ENCODE results near the gene NKIRAS2. TPM values are rescaled to one million over a fixed set of nuclear protein-coding genes. Genes with fewer than 3 reads are reported as not detected.

NKIRAS2 gene
- total and polyA plus RNA-seq, 2 of the 13 experiments (the other 11 are each of a cell fraction or from before 2014, with no cell fraction given) = 27.9 to 42.0 TPM

DNA sequence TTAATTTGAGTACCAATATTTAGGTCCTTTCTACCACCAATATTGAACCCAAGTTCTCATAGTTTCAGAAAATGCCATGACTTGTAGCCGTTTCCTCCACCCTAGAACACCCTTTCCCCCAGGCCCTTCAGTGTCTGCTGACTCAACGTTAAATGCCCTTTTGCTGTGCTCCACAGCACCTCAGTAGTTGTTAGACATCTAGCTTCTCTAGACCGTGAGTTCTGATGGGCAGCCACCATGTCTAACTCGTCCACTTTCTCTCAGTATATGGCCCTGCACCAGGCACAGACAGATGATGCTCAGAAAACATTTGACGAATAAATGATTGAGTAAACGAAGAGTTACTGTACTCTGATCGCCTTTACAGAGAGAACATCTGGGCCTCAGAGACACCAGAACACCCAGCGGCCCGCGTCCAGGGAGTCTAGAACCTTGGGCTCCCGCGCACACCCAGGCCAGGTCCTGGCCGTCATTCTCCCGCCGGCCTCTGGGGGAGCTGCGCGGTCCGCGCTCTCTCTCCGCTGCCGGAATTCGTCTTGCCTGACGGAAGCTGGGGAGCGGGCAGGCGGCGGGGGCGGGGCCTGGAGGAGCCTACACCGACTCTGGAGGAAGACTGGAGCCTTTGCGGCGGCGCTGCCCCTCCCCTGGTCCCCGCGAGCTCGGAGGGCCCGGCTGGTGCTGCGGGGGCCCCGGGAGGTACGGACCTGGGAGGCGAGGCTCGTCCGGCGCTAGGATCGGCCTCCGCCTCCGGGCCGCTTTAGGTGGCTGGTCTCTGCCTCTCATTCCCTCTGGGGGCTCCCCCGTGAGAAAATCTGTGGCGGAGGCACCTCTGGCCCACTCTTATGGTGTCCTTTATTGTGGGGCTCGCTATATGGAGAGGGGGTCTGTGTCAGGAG, at the start of gene NKIRAS2 (continued):
- TF ChIP-seq MAFK (conservative IDR thresholded peaks at IDR 0.05 in 1 of 2, IDR thresholded peaks at IDR 0.05 in 1 of 2; ENCODE audit: low read length in 2 of 2) = peak; percentile 63 to 67; a peak in 3 of 4 replicates
- TF ChIP-seq, protein P1, sequence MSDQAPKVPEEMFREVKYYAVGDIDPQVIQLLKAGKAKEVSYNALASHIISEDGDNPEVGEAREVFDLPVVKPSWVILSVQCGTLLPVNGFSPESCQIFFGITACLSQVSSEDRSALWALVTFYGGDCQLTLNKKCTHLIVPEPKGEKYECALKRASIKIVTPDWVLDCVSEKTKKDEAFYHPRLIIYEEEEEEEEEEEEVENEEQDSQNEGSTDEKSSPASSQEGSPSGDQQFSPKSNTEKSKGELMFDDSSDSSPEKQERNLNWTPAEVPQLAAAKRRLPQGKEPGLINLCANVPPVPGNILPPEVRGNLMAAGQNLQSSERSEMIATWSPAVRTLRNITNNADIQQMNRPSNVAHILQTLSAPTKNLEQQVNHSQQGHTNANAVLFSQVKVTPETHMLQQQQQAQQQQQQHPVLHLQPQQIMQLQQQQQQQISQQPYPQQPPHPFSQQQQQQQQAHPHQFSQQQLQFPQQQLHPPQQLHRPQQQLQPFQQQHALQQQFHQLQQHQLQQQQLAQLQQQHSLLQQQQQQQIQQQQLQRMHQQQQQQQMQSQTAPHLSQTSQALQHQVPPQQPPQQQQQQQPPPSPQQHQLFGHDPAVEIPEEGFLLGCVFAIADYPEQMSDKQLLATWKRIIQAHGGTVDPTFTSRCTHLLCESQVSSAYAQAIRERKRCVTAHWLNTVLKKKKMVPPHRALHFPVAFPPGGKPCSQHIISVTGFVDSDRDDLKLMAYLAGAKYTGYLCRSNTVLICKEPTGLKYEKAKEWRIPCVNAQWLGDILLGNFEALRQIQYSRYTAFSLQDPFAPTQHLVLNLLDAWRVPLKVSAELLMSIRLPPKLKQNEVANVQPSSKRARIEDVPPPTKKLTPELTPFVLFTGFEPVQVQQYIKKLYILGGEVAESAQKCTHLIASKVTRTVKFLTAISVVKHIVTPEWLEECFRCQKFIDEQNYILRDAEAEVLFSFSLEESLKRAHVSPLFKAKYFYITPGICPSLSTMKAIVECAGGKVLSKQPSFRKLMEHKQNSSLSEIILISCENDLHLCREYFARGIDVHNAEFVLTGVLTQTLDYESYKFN (CRISPR knock-in tag; conservative IDR thresholded peaks at IDR 0.05) = peak; percentile 65
- peak; percentile 77; the same call in 1 of the 2 replicates for TF ChIP-seq CCDC6 (CRISPR knock-in tag; IDR thresholded peaks at IDR 0.05)
- TF ChIP-seq, protein P2, sequence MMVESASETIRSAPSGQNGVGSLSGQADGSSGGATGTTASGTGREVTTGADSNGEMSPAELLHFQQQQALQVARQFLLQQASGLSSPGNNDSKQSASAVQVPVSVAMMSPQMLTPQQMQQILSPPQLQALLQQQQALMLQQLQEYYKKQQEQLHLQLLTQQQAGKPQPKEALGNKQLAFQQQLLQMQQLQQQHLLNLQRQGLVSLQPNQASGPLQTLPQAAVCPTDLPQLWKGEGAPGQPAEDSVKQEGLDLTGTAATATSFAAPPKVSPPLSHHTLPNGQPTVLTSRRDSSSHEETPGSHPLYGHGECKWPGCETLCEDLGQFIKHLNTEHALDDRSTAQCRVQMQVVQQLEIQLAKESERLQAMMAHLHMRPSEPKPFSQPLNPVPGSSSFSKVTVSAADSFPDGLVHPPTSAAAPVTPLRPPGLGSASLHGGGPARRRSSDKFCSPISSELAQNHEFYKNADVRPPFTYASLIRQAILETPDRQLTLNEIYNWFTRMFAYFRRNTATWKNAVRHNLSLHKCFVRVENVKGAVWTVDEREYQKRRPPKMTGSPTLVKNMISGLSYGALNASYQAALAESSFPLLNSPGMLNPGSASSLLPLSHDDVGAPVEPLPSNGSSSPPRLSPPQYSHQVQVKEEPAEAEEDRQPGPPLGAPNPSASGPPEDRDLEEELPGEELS (CRISPR knock-in tag; IDR thresholded peaks at IDR 0.05) = peak; percentile 62
- TF ChIP-seq, protein P3, sequence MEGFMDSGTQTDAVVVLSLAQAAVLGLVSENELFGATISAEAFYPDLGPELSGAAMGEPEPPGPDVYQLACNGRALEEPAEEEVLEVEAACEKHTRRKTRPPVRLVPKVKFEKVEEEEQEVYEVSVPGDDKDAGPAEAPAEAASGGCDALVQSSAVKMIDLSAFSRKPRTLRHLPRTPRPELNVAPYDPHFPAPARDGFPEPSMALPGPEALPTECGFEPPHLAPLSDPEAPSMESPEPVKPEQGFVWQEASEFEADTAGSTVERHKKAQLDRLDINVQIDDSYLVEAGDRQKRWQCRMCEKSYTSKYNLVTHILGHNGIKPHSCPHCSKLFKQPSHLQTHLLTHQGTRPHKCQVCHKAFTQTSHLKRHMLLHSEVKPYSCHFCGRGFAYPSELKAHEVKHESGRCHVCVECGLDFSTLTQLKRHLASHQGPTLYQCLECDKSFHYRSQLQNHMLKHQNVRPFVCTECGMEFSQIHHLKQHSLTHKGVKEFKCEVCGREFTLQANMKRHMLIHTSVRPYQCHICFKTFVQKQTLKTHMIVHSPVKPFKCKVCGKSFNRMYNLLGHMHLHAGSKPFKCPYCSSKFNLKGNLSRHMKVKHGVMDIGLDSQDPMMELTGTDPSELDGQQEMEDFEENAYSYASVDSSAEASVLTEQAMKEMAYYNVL (CRISPR knock-in tag; IDR thresholded peaks at IDR 0.05; ENCODE audit: borderline replicate concordance) = peak; percentile 91; the same call in 1 of the 2 replicates
- TF ChIP-seq MED8 (CRISPR knock-in tag; IDR thresholded peaks at IDR 0.05; ENCODE audit: insufficient replicate concordance) = no peak
- TF ChIP-seq ZNF709 (CRISPR knock-in tag; IDR thresholded peaks at IDR 0.05) = peak; percentile 45; the same call in 1 of the 2 replicates
- peak; percentile 89 for TF ChIP-seq YY1 (IDR thresholded peaks at IDR 0.05; ENCODE audit: insufficient read depth, insufficient replicate concordance, low read depth, low read length)
- 0 out of 2 replicates have a peak, but pooled peaks have one; percentile 41 for TF ChIP-seq ZNF510 (CRISPR knock-in tag; IDR thresholded peaks at IDR 0.05; ENCODE audit: low read depth)
- peak; percentile 46 for TF ChIP-seq NFYC (CRISPR knock-in tag; IDR thresholded peaks at IDR 0.05)
- TF ChIP-seq, protein P4, sequence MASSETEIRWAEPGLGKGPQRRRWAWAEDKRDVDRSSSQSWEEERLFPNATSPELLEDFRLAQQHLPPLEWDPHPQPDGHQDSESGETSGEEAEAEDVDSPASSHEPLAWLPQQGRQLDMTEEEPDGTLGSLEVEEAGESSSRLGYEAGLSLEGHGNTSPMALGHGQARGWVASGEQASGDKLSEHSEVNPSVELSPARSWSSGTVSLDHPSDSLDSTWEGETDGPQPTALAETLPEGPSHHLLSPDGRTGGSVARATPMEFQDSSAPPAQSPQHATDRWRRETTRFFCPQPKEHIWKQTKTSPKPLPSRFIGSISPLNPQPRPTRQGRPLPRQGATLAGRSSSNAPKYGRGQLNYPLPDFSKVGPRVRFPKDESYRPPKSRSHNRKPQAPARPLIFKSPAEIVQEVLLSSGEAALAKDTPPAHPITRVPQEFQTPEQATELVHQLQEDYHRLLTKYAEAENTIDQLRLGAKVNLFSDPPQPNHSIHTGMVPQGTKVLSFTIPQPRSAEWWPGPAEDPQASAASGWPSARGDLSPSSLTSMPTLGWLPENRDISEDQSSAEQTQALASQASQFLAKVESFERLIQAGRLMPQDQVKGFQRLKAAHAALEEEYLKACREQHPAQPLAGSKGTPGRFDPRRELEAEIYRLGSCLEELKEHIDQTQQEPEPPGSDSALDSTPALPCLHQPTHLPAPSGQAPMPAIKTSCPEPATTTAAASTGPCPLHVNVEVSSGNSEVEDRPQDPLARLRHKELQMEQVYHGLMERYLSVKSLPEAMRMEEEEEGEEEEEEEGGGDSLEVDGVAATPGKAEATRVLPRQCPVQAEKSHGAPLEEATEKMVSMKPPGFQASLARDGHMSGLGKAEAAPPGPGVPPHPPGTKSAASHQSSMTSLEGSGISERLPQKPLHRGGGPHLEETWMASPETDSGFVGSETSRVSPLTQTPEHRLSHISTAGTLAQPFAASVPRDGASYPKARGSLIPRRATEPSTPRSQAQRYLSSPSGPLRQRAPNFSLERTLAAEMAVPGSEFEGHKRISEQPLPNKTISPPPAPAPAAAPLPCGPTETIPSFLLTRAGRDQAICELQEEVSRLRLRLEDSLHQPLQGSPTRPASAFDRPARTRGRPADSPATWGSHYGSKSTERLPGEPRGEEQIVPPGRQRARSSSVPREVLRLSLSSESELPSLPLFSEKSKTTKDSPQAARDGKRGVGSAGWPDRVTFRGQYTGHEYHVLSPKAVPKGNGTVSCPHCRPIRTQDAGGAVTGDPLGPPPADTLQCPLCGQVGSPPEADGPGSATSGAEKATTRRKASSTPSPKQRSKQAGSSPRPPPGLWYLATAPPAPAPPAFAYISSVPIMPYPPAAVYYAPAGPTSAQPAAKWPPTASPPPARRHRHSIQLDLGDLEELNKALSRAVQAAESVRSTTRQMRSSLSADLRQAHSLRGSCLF (CRISPR knock-in tag; IDR thresholded peaks at IDR 0.05; ENCODE audit: borderline replicate concordance) = no peak
- 0 out of 2 replicates have a peak, but pooled peaks have one; percentile 28 for TF ChIP-seq GATA4 (IDR thresholded peaks at IDR 0.05; ENCODE audit: borderline replicate concordance, low read depth)
- no peak for TF ChIP-seq ZNF616 (CRISPR knock-in tag; IDR thresholded peaks at IDR 0.05; ENCODE audit: low read depth)
- peak; percentile 23; the same call in 1 of the 2 replicates for TF ChIP-seq NFYB (CRISPR knock-in tag; IDR thresholded peaks at IDR 0.05)

Data from HepG2 (cell line).